IMR-90 (cell line): ENCODE data around the gene KRTAP10-3. TPM values are rescaled to one million over a fixed set of nuclear protein-coding genes. Genes with fewer than 3 reads are reported as not detected.

Source experiments
- ATAC-seq: fragments of 200-7000 bp; cut with Tn5 transposase; 2 replicates; pipeline ENCODE4 v1.9.1; 2020; ENCODE audit warnings: low read depth, mild to moderate bottlenecking, moderate library complexity
- BruUV-seq: library from RNA; stranded (reverse); fragments of 400-500 nt; replicated peaks from 2 replicates; lab custom pipeline; 2021; lab: Mats Ljungman, UMichigan
- CTCF ChIA-PET: fragments of 300-600 bp; formaldehyde crosslinking; extraction: SDS; loops from one replicate; lab custom pipeline; 2021; ENCODE audit warnings: antibody characterized with exemption; lab: Yijun Ruan, JAX
- POLR2A ChIA-PET: fragments of 300-600 bp; sonication (Branson Sonifier 250); formaldehyde crosslinking; loops from one replicate; lab custom pipeline; 2022; ENCODE audit warnings: antibody characterized with exemption; ENCODE audit not compliant: unreplicated experiment; lab: Charles Lee
- DNase-seq: peaks from one replicate; pipeline ENCODE4 v3.0.0; 2013
- H2AFZ ChIP-seq: replicated peaks from 2 replicates; pipeline ENCODE3; 2013; ENCODE audit warnings: low read length, mild to moderate bottlenecking; ENCODE audit not compliant: poor library complexity
- H2AK5ac ChIP-seq: 2 replicates; pipeline ENCODE4 v1.6.1; 2013; ENCODE audit warnings: low read depth, low read length, inconsistent platforms
- H2AK9ac ChIP-seq: replicated peaks from 2 replicates; pipeline ENCODE3; 2013; ENCODE audit warnings: mild to moderate bottlenecking, low read depth, low read length, moderate library complexity; ENCODE audit not compliant: poor library complexity
- H2BK120ac ChIP-seq: 2 replicates; pipeline ENCODE4 v1.6.1; 2013; ENCODE audit warnings: low read depth, low read length, inconsistent platforms
- H2BK15ac ChIP-seq: 3 replicates; pipeline ENCODE4 v1.6.1; 2013; ENCODE audit warnings: low read depth, low read length, inconsistent platforms
- H2BK20ac ChIP-seq: 2 replicates; pipeline ENCODE4 v1.6.1; 2013; ENCODE audit warnings: low read depth, mild to moderate bottlenecking, inconsistent platforms, low read length, moderate library complexity
- H2BK5ac ChIP-seq: 2 replicates; pipeline ENCODE4 v1.6.1; 2013; ENCODE audit warnings: mild to moderate bottlenecking, low read depth, low read length, inconsistent platforms; ENCODE audit not compliant: poor library complexity, severe bottlenecking
- H3K14ac ChIP-seq: replicated peaks from 2 replicates; pipeline ENCODE4 v1.6.1; 2013; ENCODE audit warnings: low read depth, low read length, inconsistent platforms
- H3K18ac ChIP-seq: 2 replicates; pipeline ENCODE4 v1.6.1; 2013; ENCODE audit warnings: low read depth, low read length, control low read depth
- H3K23ac ChIP-seq: 2 replicates; pipeline ENCODE4 v1.6.1; 2013; ENCODE audit warnings: low read depth, low read length, inconsistent platforms
- H3K27ac ChIP-seq: 2 replicates; pipeline ENCODE4 v1.5.1; 2013; ENCODE audit warnings: mild to moderate bottlenecking, control low read depth, low read length; ENCODE audit not compliant: insufficient read depth
- H3K27me3 ChIP-seq: 2 replicates; pipeline ENCODE4 v1.6.1; 2013; ENCODE audit warnings: low read length; ENCODE audit not compliant: control insufficient read depth, insufficient read depth
- H3K36me3 ChIP-seq: 2 replicates; pipeline ENCODE4 v1.6.1; 2013; ENCODE audit warnings: low read length, mixed read lengths; ENCODE audit not compliant: control insufficient read depth, insufficient read depth
- H3K4ac ChIP-seq: 2 replicates; pipeline ENCODE4 v1.6.1; 2013; ENCODE audit warnings: low read depth, low read length, inconsistent platforms
- H3K4me1 ChIP-seq: 2 replicates; pipeline ENCODE4 v1.6.1; 2013; ENCODE audit warnings: low read length, mixed read lengths; ENCODE audit not compliant: control insufficient read depth, insufficient read depth
- H3K4me2 ChIP-seq: 2 replicates; pipeline ENCODE4 v1.6.1; 2013; ENCODE audit warnings: low read depth, mild to moderate bottlenecking, control low read depth, low read length, moderate library complexity
- H3K4me3 ChIP-seq: 2 replicates; pipeline ENCODE4 v1.5.1; 2013; ENCODE audit warnings: low read depth, mild to moderate bottlenecking, control low read depth, low read length, moderate library complexity; ENCODE audit not compliant: insufficient read depth
- H3K56ac ChIP-seq: 2 replicates; pipeline ENCODE4 v1.6.1; 2013; ENCODE audit warnings: low read length, inconsistent platforms; ENCODE audit not compliant: insufficient read depth; ENCODE audit errors: extremely low read depth
- H3K79me1 ChIP-seq, 2 experiments: 2 replicates each; pipeline ENCODE4 v1.6.1; 2013; ENCODE audit warnings: low read length in 2 of 2, inconsistent platforms in 1 of 2, low read depth in 1 of 2
- H3K9ac ChIP-seq: 2 replicates; pipeline ENCODE4 v1.6.1; 2013; ENCODE audit warnings: low read depth, low read length, control low read depth
- H3K9me1 ChIP-seq: 2 replicates; pipeline ENCODE4 v1.6.1; 2013; ENCODE audit warnings: low read length, inconsistent platforms; ENCODE audit not compliant: insufficient read depth
- H3K9me3 ChIP-seq: 2 replicates; pipeline ENCODE4 v1.6.1; 2013; ENCODE audit warnings: low read length; ENCODE audit not compliant: control insufficient read depth, insufficient read depth
- H4K20me1 ChIP-seq: 2 replicates; pipeline ENCODE4 v1.6.1; 2013; ENCODE audit warnings: low read length, inconsistent platforms; ENCODE audit not compliant: insufficient read depth
- H4K5ac ChIP-seq: 2 replicates; pipeline ENCODE4 v1.6.1; 2013; ENCODE audit warnings: mild to moderate bottlenecking, low read depth, low read length, control low read depth
- H4K8ac ChIP-seq, 2 experiments: 2 replicates each; pipeline ENCODE4 v1.6.1; 2013; ENCODE audit warnings: low read depth in 2 of 2, low read length in 2 of 2, control low read depth in 1 of 2, inconsistent platforms in 1 of 2
- H4K91ac ChIP-seq: 2 replicates; pipeline ENCODE4 v1.6.1; 2013; ENCODE audit warnings: low read depth, low read length, inconsistent platforms; ENCODE audit not compliant: insufficient read depth
- CEBPB ChIP-seq: IDR thresholded peaks from 2 replicates; pipeline ENCODE4 v1.6.1; 2012; ENCODE audit warnings: low read depth, low read length, improper control_type of control experiment
- FOS ChIP-seq: fragments of 150-350 bp; IDR thresholded peaks from 2 replicates; pipeline ENCODE4 v1.6.1; 2016; ENCODE audit warnings: low read depth, low read length
- MAFK ChIP-seq: IDR thresholded peaks from 2 replicates; pipeline ENCODE4 v1.6.1; 2012; ENCODE audit warnings: low read depth, low read length, improper control_type of control experiment
- MAZ ChIP-seq: IDR thresholded peaks from 2 replicates; pipeline ENCODE4 v1.6.1; 2012; ENCODE audit warnings: low read depth, mild to moderate bottlenecking, low read length, improper control_type of control experiment, moderate library complexity, borderline replicate concordance
- MXI1 ChIP-seq: IDR thresholded peaks from 2 replicates; pipeline ENCODE4 v1.6.1; 2012; ENCODE audit warnings: low read depth, mild to moderate bottlenecking, low read length, moderate library complexity, borderline replicate concordance
- NFE2L2 ChIP-seq: fragments of 150-350 bp; IDR thresholded peaks from 2 replicates; pipeline ENCODE4 v1.6.1; 2016; ENCODE audit warnings: low read depth, mild to moderate bottlenecking, low read length
- POLR2A ChIP-seq: IDR thresholded peaks from 2 replicates; pipeline ENCODE4 v1.6.1; 2012; ENCODE audit warnings: mild to moderate bottlenecking, low read depth, low read length
- RCOR1 ChIP-seq: IDR thresholded peaks from 2 replicates; pipeline ENCODE4 v1.6.1; 2012; ENCODE audit warnings: mild to moderate bottlenecking, low read length, improper control_type of control experiment; ENCODE audit not compliant: insufficient replicate concordance
- RFX5 ChIP-seq: IDR thresholded peaks from 2 replicates; pipeline ENCODE4 v1.8.0; 2012; ENCODE audit warnings: low read depth, mild to moderate bottlenecking, low read length, moderate library complexity
- SMC3 ChIP-seq: fragments of 150-350 bp; IDR thresholded peaks from 2 replicates; pipeline ENCODE4 v1.6.1; 2016; ENCODE audit warnings: low read depth, mild to moderate bottlenecking, antibody characterized with exemption, low read length, moderate library complexity
- WGBS, 2 experiments: methylation state at CpG; one replicate each; pipeline versions ENCODE4 v1.1.5 to v1.1.7; 2013; ENCODE audit warnings: missing lambda C conversion rate in 2 of 2; ENCODE audit not compliant: insufficient read length in 1 of 2; ENCODE audit errors: extremely low coverage in 2 of 2; 5-methylcytosine and 5-hydroxymethylcytosine counted together
- dilution Hi-C: fragments of 300-500 bp; cut with HindIII; formaldehyde crosslinking; loops from one replicate; pipeline ENCODE4 v1.14.3; 2018; ENCODE audit warnings: low sequenced_read_pairs; ENCODE audit not compliant: unreplicated experiment
- in situ Hi-C: fragments of 300-500 bp; cut with MboI; formaldehyde crosslinking; loops from 3 replicates; pipeline ENCODE4 v1.14.3; 2019; ENCODE audit warnings: low sequenced_read_pairs, inconsistent platforms, mixed read lengths
- intact Hi-C: fragments of 100-400 bp; cut with micrococcal nuclease; formaldehyde crosslinking; loops from 2 replicates; pipeline ENCODE4 v1.10.0; 2022
- polyA plus RNA-seq, 3 experiments: library from polyadenylated mRNA; depleted of rRNA; stranded (reverse); fragments of >200 nt; gene quantifications; 2 replicates each; pipeline ENCODE4 v1.2.3, GENCODE V29; 2012; ENCODE audit warnings: low replicate concordance in 1 of 3
- total RNA-seq: library from RNA; depleted of rRNA; stranded (reverse); fragments of >200 nt; gene quantifications from 2 replicates; pipeline ENCODE4 v1.2.3, GENCODE V29; 2012
- TF ChIP-seq, protein P1 (sequence below): fragments of 150-350 bp; IDR thresholded peaks from 2 replicates; pipeline ENCODE4 v1.6.1; 2016; ENCODE audit warnings: low read depth, mild to moderate bottlenecking, low read length, moderate library complexity, borderline replicate concordance
- TF ChIP-seq, protein P2 (sequence below): conservative IDR thresholded peaks from 2 replicates; pipeline ENCODE4 v1.5.1; 2012; ENCODE audit warnings: mild to moderate bottlenecking, low read depth, low read length, improper control_type of control experiment

Gene KRTAP10-3
- total and polyA plus RNA-seq, 2 of the 4 experiments (the other 2 are of a cell fraction): not detected

DNA sequence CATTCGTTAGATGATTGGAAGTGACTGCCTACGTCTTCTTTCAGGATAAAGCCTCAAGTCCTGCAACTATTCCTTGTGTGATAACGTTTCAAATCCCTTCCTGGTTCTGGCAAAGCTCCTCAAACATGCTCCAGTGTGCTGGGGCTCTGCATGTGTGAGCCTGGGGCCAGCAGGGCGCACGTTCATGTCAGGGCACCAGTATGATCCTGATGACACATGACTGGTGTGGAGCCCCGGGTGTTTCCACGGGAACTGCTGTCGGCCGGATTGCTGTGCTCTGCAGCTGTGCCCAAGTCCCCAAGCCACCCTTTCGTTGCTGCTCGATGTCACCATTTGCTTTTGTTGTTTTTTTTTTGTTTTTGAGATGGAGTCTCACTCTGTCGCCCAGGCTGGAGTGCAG, 39.9 kb downstream of the KRTAP10-3 start:
- Histone ChIP-seq H3K56ac (no peak overlapping the region), H3K14ac (no peak overlapping the region), H4K20me1 (no peaks in the 10 kb centered on the region), H2BK15ac (no peak overlapping the region), H2BK5ac (no peak overlapping the region), H3K27ac (no peak overlapping the region), H3K4me2 (no peak overlapping the region), H3K27me3 (no peaks in the 10 kb centered on the region), H3K9me1 (no peaks in the 10 kb centered on the region), H4K5ac (no peak overlapping the region), H3K9me3 (peaks cover 11% of the 10 kb centered on the region; the same call in 1 of the 2 replicates), H2BK120ac (no peak overlapping the region), H3K9ac (no peak overlapping the region), H2AK9ac (no peak overlapping the region), H2AFZ (no peak overlapping the region), H3K79me1 (no peaks in the 10 kb centered on the region), H3K4ac (no peak overlapping the region), H3K23ac (no peak overlapping the region), H3K4me1 (no peaks in the 10 kb centered on the region), H3K4me3 (no peak overlapping the region), H3K36me3 (no peaks in the 10 kb centered on the region), H4K8ac (no peak overlapping the region), H4K91ac (no peak overlapping the region), H2AK5ac (no peak overlapping the region), H3K18ac (no peak overlapping the region), H2BK20ac (no peak overlapping the region)
- dilution Hi-C loops: no loop called here
- no peak for ATAC-seq
- no TSS peak for BruUV-seq
- CTCF ChIA-PET: no interaction called here
- POLR2A ChIA-PET: no interaction called here
- DNase-seq: no peak
- 65% methylated on average over 5 of the region's 12 CpGs; no CpG with 5 or more reads in 1 of the 2 experiments for WGBS, 2 experiments
- no peak for TF ChIP-seq NFE2L2
- TF ChIP-seq, protein P1, sequence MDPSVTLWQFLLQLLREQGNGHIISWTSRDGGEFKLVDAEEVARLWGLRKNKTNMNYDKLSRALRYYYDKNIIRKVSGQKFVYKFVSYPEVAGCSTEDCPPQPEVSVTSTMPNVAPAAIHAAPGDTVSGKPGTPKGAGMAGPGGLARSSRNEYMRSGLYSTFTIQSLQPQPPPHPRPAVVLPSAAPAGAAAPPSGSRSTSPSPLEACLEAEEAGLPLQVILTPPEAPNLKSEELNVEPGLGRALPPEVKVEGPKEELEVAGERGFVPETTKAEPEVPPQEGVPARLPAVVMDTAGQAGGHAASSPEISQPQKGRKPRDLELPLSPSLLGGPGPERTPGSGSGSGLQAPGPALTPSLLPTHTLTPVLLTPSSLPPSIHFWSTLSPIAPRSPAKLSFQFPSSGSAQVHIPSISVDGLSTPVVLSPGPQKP: no peak
- TF ChIP-seq POLR2A: no peak
- no peak for TF ChIP-seq RFX5
- no peak for TF ChIP-seq MAFK
- no peak for TF ChIP-seq CEBPB
- no peak for TF ChIP-seq SMC3
- TF ChIP-seq, protein P2, sequence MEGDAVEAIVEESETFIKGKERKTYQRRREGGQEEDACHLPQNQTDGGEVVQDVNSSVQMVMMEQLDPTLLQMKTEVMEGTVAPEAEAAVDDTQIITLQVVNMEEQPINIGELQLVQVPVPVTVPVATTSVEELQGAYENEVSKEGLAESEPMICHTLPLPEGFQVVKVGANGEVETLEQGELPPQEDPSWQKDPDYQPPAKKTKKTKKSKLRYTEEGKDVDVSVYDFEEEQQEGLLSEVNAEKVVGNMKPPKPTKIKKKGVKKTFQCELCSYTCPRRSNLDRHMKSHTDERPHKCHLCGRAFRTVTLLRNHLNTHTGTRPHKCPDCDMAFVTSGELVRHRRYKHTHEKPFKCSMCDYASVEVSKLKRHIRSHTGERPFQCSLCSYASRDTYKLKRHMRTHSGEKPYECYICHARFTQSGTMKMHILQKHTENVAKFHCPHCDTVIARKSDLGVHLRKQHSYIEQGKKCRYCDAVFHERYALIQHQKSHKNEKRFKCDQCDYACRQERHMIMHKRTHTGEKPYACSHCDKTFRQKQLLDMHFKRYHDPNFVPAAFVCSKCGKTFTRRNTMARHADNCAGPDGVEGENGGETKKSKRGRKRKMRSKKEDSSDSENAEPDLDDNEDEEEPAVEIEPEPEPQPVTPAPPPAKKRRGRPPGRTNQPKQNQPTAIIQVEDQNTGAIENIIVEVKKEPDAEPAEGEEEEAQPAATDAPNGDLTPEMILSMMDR: no peak
- TF ChIP-seq RCOR1: no peak
- no peak for TF ChIP-seq MXI1
- no peak for TF ChIP-seq FOS
- TF ChIP-seq MAZ: no peak
- in situ Hi-C loops: loop anchor here (25.0 kb wide), 1 partner anchor 419 kb away; the partner anchor contains the start of gene SLX9
- intact Hi-C loops: no loop called here
